Fibroblast of lung (primary cell): ENCODE results near the gene SCIMP.

Source experiments
- CTCF ChIP-seq, 2 donors: IDR thresholded peaks in 1 of 2; conservative IDR thresholded peaks in 1 of 2; 1 replicate in 1 of 2; 2 replicates in 1 of 2; pipeline ENCODE4 v1.5.1; 2011 to 2012; ENCODE audit warnings: low read length in 2 of 2, control low read depth in 1 of 2, inconsistent platforms in 1 of 2, low read depth in 1 of 2, mild to moderate bottlenecking in 1 of 2
- EZH2 ChIP-seq: IDR thresholded peaks from 2 replicates; pipeline ENCODE4 v1.5.1; 2012; ENCODE audit warnings: low read length, control low read depth, mild to moderate bottlenecking; ENCODE audit errors: missing control alignments

- no peak for TF ChIP-seq CTCF (conservative IDR thresholded peaks at IDR 0.05 in 1 of 2, IDR thresholded peaks at IDR 0.05 in 1 of 2; ENCODE audit: low read depth in 1 of 2, low read length in 2 of 2)
- no peak for TF ChIP-seq EZH2
Observed at GRCh38 chr17:5179003-5179402, 55.7 kb downstream of the SCIMP start.
